ENCODE data around the gene PMS2.
"Not testable (repeated sequence)": the region's sequence is repeated elsewhere in the genome, so short reads cannot be mapped to it uniquely, and the experiment has no call there.

Gene PMS2

DNA sequence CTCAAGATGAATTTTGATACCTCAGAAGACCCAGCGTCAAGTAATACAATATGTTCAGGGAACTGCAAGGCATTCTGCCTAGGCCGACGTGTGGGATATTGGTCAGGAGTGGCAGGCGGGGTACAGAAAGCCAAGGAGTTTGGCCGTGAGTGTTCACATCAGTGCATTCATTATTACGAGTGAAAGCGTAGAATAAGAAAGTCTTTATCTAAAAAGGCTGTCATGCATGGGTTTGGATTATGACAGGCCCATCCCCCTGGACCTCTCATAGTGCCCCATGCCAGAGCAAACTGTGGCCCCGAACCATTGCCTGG is 7.8 kb upstream of the PMS2 start:
- no peak for DNase-seq (ENCODE audit: low spot score)
- no peak for FAIRE-seq

DNA sequence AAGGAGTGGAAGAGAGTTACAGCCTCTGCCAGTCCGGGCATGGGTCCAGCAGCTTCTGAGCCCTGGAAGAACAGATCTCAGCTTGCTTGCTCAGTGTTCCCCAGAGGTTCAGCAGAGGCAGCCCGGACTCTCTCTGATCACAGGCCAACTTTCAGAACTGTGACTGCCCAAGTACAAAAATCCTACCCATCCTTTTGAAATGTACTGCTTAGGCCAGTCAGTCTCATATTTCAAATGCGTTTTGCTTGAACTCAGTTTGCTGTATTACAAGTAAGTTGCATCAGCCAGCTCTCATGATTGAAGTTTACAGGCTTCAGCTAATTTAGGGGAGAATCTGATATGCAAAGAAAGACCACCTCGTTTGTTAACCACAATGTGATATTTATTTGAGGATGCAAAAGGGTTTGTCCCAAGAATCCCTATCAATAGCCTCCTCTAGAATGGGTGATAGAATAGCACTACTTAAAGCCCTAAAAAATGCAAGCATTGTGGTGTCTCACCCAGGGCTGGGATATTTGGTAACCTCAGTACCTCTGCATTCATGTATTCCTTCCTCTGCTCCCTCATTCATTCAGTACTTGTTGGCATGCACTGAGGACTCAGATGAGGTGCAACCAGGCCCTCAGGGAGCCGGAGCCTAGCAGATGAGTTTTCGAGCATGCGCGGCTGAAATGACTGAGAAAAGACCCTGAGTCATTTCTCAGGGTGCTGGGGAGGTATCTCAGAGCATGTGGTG is 7.2 kb upstream of the PMS2 start:
- no peak for DNase-seq (ENCODE audit: low spot score)
- no peak for FAIRE-seq

GRCh38 chr7:6012355-6013104 is 3.7 kb upstream of the PMS2 start:
- DNase-seq (ENCODE audit: low spot score) = no peak
- no peak for FAIRE-seq

DNA sequence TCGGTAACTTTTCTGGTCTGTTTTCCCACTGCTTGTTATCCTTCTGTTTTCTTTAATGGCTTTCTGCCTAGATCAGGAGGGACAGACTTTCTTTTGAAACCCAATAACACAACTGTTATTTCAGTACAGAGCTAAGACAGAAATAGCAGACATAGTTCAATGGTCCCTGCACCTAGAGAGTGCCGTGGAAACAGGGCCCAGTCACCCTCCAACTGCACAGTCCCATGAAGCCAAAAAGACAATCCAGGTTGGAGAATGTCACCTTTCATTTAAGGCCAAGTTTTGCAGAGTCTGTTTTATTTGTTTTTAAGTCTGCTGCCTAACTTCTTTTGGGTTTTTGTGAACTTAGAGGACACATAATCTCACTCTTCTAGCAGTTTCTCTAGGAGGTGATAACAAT is 2.7 kb upstream of the PMS2 start:
- DNase-seq (ENCODE audit: low spot score) = no peak

DNA sequence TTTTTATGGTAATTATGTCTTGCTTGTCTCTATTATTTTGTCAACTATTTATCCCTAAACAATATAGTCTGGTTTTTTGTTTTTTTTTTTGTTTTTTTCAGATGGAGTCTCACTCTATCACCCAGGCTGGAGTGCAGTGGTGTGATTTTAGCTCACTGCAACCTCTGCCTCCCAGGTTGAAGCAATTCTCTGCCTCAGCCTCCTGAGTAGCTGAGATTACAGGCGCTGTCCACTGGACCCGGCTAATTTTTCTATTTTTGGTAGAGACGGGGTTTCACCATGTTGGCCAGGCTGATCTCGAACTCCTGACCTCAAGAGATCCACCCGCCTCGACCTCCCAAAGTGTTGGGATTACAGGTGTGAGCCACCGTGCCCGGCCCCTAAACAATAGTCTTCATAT is 1.5 kb upstream of the PMS2 start:
- DNase-seq (ENCODE audit: low spot score); FAIRE-seq: not testable (repeated sequence)

More for the DNA sequence above, 2.7 kb upstream of the PMS2 start:
- FAIRE-seq = no peak

DNA sequence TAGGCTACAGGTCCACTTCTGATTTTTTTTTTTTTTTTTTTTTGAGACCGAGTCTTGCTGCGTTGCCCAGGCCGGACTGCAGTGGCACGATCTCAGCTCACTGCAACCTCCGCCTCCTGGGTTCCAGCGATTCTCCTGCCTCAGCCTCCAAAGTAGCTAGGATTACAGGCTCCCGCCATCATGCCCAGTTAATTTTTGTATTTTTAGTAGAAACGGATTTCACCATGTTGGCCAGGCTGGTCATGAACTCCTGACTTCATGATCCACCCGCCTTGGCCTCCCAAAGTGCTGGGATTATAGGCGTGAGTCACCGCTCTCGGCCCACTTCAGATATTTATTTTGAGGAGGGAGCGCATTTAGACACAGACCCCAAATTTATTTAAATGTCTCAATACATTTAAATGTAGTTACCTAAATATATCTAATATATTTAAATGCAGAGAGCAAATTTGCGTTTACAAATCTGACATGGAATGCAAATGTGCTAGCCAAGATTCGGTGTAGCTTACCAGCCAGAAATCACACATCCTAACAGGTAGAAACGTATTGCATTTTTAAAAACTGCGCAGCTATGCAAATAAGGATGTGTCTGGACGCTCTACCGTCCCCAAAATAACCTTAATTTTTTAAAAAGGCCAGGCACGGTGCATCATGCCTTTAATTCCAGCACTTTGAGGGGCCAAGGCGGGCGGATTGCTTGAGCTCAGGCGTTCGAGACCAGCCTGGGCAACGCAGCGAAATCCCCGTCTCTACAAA is 836 bp downstream of the PMS2 start:
- not testable (repeated sequence) for DNase-seq (ENCODE audit: low spot score); FAIRE-seq

DNA sequence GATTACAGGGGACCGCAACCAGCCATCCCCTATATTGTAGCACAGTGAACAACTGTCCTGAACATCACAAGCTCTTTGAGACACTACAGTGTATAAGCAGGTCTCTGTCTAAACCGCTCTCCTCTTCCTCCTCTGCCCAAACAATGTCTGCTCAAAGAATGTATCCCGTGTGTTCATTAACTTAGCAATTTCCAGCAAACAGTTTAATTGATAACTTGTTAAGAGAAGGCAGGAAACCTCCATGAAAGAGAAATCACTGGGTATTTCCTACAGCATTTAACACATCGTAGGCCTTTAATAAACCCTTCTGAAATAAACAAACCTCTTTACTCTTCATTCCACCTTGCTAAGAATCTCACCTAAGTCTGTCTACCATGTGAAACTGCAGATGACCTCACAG is 1.5 kb downstream of the PMS2 start:
- FAIRE-seq (no peak), DNase-seq (ENCODE audit: low spot score) (no peak)

GRCh38 chr7:5997210-5997808 is 11.5 kb downstream of the PMS2 start:
- FAIRE-seq (peak; percentile 73), DNase-seq (ENCODE audit: low spot score) (peak; percentile 45)

- not testable (repeated sequence) for FAIRE-seq; DNase-seq (ENCODE audit: low spot score)
These were observed 21.8 kb downstream of the PMS2 start for GRCh38 chr7:5987061-5987460.

GRCh38 chr7:5979680-5980314 is 29.1 kb downstream of the PMS2 start:
- FAIRE-seq = not testable (repeated sequence)

DNA sequence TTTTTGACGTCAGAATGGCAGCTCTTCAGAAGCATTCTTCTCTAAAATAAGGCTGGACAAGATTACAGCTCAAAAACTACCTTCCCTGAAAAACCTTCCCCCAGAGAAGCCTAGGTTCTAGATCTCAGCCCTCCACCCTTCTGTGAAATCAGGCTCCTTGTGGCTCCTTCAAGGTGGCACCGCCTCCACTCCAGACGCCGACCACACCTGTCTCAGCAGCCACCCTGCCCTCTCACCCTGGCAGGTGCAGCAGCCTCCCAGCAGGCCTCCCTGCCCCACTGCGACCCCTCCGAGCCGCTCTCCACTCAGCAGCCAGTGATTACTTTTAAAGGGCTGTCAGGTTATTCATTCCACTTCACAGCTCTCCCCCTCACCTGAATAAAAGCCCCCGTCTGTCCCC is 35.3 kb downstream of the PMS2 start:
- not testable (repeated sequence) for FAIRE-seq; DNase-seq (ENCODE audit: low spot score)

More at GRCh38 chr7:5979680-5980314, 29.1 kb downstream of the PMS2 start:
- not testable (repeated sequence) for DNase-seq (ENCODE audit: low spot score)

- not testable (repeated sequence) for DNase-seq (ENCODE audit: low spot score); FAIRE-seq
These were observed 38.4 kb downstream of the PMS2 start, which contains the start of gene RSPH10B for GRCh38 chr7:5970347-5970911. Gene RSPH10B, minus strand, starts transcription at chr7:5970689. Its CDS starts 3,573 bp downstream, at chr7:5967116.

- FAIRE-seq; DNase-seq (ENCODE audit: low spot score): not testable (repeated sequence)
These were observed 45.0 kb downstream of the PMS2 start for GRCh38 chr7:5963810-5964209.

DNA sequence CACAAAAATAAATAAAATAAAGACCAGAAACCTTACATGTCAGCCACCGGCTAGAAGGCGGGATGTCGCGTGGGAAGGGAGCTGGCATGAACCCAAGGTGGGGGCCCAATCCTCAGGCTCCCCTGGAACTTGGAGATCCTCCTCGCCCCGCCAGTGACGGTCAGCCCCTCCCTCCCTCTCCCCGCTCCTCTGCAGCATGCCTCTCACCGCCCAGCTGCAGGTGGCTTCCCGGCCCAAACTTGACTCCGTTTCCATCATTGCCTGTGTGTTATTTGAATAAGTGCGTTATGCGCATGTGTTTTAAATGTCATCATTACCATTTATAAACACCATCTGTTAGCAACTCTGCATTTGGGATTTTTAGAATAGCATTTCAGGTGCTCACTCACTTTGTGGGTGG is 45.6 kb downstream of the PMS2 start:
- not testable (repeated sequence) for FAIRE-seq; DNase-seq (ENCODE audit: low spot score)

DNA sequence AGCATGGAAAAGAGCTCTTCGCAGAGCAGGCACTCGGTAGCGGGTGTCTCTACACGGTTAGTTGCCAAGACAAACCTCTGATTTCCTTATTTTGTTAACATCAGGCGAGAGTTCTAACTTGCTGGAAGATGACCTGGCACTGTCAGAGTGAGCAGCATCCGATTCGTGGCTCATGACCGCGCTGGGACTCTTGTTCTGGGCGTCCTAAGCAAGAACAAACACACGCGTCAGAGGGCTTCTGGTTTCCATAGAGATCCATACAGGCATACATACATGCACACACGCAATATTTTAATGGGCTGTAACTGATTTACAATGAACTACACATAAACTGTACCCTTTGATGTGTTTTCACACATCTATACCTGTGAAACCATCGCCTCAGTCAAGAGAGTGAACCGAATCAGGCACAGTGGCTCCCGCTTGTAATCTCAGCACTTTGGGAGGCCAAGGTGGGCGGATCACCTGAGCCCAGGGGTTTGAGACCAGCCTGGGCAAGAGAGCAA is 73.9 kb downstream of the PMS2 start:
- not testable (repeated sequence) for FAIRE-seq; DNase-seq (ENCODE audit: low spot score)

GRCh38 chr7:5931905-5932644 is 76.8 kb downstream of the PMS2 start:
- FAIRE-seq = peak; percentile 98
- DNase-seq (ENCODE audit: low spot score) = peak; percentile 84

- DNase-seq (ENCODE audit: low spot score); FAIRE-seq: not testable (repeated sequence)
These were observed 77.6 kb downstream of the PMS2 start for GRCh38 chr7:5931250-5931649.

GRCh38 chr7:5930290-5930689 is 78.6 kb downstream of the PMS2 start:
- not testable (repeated sequence) for DNase-seq (ENCODE audit: low spot score); FAIRE-seq

- not testable (repeated sequence) for FAIRE-seq; DNase-seq (ENCODE audit: low spot score)
These were observed 82.5 kb downstream of the PMS2 start for GRCh38 chr7:5926263-5926870.

Data from RCC 7860 (cell line).